Measurements from ENCODE around the gene SUPT7L.

DNA sequence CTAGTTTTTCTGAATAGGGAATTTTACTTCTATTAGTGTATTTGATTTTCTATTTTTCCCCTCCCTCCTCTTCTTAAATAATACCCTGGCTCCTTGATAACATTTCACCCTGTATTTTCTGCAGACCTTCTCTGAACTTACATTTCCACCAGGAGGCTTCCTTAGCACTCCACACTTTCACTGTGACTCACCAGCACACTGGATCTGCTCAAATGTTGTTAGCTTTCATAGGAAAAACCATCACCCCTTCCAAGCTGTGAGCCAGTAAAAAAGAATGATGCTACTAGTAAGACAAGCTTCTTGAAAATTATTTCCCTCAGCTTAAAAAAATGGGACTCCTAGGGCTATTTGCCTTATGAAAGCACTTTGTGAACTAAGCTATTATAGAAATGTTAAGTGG lies 16.1 kb downstream of the SUPT7L start:
- TF ChIP-seq, protein P1, sequence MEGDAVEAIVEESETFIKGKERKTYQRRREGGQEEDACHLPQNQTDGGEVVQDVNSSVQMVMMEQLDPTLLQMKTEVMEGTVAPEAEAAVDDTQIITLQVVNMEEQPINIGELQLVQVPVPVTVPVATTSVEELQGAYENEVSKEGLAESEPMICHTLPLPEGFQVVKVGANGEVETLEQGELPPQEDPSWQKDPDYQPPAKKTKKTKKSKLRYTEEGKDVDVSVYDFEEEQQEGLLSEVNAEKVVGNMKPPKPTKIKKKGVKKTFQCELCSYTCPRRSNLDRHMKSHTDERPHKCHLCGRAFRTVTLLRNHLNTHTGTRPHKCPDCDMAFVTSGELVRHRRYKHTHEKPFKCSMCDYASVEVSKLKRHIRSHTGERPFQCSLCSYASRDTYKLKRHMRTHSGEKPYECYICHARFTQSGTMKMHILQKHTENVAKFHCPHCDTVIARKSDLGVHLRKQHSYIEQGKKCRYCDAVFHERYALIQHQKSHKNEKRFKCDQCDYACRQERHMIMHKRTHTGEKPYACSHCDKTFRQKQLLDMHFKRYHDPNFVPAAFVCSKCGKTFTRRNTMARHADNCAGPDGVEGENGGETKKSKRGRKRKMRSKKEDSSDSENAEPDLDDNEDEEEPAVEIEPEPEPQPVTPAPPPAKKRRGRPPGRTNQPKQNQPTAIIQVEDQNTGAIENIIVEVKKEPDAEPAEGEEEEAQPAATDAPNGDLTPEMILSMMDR (IDR thresholded peaks at IDR 0.05; ENCODE audit: low read depth, low read length, missing input control) = no peak
- TF ChIP-seq, protein P2, sequence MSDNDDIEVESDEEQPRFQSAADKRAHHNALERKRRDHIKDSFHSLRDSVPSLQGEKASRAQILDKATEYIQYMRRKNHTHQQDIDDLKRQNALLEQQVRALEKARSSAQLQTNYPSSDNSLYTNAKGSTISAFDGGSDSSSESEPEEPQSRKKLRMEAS (IDR thresholded peaks at IDR 0.05) = no peak
- TF ChIP-seq FOXA2 (IDR thresholded peaks at IDR 0.05) (no peak), TAF1 (conservative IDR thresholded peaks at IDR 0.05) (no peak), YY1 (IDR thresholded peaks at IDR 0.05) (no peak), RAD21 (IDR thresholded peaks at IDR 0.05) (no peak), EGR1 (IDR thresholded peaks at IDR 0.05; ENCODE audit: low read depth in 2 of 2) (no peak), JUND (IDR thresholded peaks at IDR 0.05) (no peak), FOXA1 (IDR thresholded peaks at IDR 0.05) (no peak), HNF4G (IDR thresholded peaks at IDR 0.05) (no peak)
- TF ChIP-seq, protein P3, sequence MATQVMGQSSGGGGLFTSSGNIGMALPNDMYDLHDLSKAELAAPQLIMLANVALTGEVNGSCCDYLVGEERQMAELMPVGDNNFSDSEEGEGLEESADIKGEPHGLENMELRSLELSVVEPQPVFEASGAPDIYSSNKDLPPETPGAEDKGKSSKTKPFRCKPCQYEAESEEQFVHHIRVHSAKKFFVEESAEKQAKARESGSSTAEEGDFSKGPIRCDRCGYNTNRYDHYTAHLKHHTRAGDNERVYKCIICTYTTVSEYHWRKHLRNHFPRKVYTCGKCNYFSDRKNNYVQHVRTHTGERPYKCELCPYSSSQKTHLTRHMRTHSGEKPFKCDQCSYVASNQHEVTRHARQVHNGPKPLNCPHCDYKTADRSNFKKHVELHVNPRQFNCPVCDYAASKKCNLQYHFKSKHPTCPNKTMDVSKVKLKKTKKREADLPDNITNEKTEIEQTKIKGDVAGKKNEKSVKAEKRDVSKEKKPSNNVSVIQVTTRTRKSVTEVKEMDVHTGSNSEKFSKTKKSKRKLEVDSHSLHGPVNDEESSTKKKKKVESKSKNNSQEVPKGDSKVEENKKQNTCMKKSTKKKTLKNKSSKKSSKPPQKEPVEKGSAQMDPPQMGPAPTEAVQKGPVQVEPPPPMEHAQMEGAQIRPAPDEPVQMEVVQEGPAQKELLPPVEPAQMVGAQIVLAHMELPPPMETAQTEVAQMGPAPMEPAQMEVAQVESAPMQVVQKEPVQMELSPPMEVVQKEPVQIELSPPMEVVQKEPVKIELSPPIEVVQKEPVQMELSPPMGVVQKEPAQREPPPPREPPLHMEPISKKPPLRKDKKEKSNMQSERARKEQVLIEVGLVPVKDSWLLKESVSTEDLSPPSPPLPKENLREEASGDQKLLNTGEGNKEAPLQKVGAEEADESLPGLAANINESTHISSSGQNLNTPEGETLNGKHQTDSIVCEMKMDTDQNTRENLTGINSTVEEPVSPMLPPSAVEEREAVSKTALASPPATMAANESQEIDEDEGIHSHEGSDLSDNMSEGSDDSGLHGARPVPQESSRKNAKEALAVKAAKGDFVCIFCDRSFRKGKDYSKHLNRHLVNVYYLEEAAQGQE (IDR thresholded peaks at IDR 0.05) = no peak
- TF ChIP-seq, protein P4, sequence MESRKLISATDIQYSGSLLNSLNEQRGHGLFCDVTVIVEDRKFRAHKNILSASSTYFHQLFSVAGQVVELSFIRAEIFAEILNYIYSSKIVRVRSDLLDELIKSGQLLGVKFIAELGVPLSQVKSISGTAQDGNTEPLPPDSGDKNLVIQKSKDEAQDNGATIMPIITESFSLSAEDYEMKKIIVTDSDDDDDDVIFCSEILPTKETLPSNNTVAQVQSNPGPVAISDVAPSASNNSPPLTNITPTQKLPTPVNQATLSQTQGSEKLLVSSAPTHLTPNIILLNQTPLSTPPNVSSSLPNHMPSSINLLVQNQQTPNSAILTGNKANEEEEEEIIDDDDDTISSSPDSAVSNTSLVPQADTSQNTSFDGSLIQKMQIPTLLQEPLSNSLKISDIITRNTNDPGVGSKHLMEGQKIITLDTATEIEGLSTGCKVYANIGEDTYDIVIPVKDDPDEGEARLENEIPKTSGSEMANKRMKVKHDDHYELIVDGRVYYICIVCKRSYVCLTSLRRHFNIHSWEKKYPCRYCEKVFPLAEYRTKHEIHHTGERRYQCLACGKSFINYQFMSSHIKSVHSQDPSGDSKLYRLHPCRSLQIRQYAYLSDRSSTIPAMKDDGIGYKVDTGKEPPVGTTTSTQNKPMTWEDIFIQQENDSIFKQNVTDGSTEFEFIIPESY (IDR thresholded peaks at IDR 0.05) = no peak
